Prostate gland (tissue), 2 donors: ENCODE data around the gene FBLN5.

Experiments
- CTCF ChIP-seq, 4 experiments: fragments of 200-600 bp in 2 of 4; fragments of 450-650 bp in 2 of 4; sonication (generic) in 2 of 4; IDR thresholded peaks; 1 replicate in 3 of 4; 2 replicates in 1 of 4; pipeline ENCODE4 v1.5.1; 2016 to 2019; ENCODE audit warnings: antibody characterized with exemption in 4 of 4, mild to moderate bottlenecking in 2 of 4, moderate library complexity in 2 of 4
- POLR2A ChIP-seq: fragments of 450-650 bp; IDR thresholded peaks from one replicate; pipeline ENCODE4 v1.6.1; 2016; ENCODE audit warnings: antibody characterized with exemption, mild to moderate bottlenecking
- POLR2AphosphoS5 ChIP-seq: sonication (generic); formaldehyde crosslinking; IDR thresholded peaks from one replicate; pipeline ENCODE4 v1.6.1; 2017; ENCODE audit warnings: antibody characterized with exemption

- TF ChIP-seq CTCF (IDR thresholded peaks at IDR 0.05), result no peak
- TF ChIP-seq POLR2AphosphoS5, result no peak
- TF ChIP-seq POLR2A, result no peak
Measured at GRCh38 chr14:91893669-91894068, 53.8 kb downstream of the FBLN5 start.
